Measurements from ENCODE around the gene SLC4A2. TPM values are rescaled to one million over a fixed set of nuclear protein-coding genes. Genes with fewer than 3 reads are reported as not detected.

Gene SLC4A2
- total and polyA plus RNA-seq, 2 of the 8 experiments (the other 6 are each of a cell fraction or from before 2014, with no cell fraction given): 72.6 to 147 TPM

DNA sequence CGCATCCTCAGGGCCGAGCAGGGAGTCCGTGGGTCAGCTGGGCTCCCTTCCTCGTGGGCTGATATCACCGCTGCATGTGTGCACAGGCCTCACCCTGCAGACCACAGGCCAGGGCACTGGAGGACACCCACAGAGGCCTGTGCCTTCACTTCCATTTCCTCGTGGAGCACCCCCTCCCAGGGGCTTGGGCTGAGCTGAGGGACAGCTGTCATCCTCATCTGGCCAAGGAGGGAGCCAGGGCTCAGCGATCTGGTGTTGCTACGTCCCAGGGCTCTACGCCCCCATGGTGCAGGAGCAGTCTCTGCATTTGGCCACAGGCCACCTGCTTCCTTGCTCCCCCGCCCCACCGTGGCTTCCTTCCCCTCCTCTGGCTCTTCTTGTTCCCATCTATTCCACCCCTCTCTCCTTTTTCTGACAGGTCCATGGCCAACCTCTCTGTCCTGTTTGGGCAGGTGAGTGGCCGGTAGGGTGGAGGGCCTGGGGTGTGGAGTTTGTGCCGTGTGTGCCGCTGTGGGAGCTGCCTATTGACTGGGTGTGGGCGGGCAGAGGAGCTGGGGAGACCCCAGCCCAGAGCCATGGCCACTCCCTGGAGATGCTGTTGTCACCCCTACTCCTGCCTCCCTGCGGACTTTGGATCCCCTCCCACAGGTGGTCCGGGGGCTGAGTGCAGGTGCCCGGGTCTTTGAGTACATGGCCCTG, 19.4 kb upstream of the SLC4A2 start (continued):
- TF ChIP-seq SUZ12 (IDR thresholded peaks at IDR 0.05; ENCODE audit: low read length) (no peak), KDM5A (IDR thresholded peaks at IDR 0.05; ENCODE audit: low read length) (no peak), PHF8 (conservative IDR thresholded peaks at IDR 0.05; ENCODE audit: low read depth, low read length) (no peak), SAP30 (IDR thresholded peaks at IDR 0.05; ENCODE audit: insufficient read depth, insufficient replicate concordance, low read length) (no peak), SIRT6 (IDR thresholded peaks at IDR 0.05; ENCODE audit: low read length) (no peak)
- TF ChIP-seq, protein P1, sequence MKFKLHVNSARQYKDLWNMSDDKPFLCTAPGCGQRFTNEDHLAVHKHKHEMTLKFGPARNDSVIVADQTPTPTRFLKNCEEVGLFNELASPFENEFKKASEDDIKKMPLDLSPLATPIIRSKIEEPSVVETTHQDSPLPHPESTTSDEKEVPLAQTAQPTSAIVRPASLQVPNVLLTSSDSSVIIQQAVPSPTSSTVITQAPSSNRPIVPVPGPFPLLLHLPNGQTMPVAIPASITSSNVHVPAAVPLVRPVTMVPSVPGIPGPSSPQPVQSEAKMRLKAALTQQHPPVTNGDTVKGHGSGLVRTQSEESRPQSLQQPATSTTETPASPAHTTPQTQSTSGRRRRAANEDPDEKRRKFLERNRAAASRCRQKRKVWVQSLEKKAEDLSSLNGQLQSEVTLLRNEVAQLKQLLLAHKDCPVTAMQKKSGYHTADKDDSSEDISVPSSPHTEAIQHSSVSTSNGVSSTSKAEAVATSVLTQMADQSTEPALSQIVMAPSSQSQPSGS (IDR thresholded peaks at IDR 0.05; ENCODE audit: low read length): no peak

All from H1 (cell line).